Measurements from ENCODE around the gene CGNL1.

Gene CGNL1

GRCh38 chr15:57462381-57462780 is 86.1 kb downstream of the CGNL1 start:
- DNase-seq = no peak

DNA sequence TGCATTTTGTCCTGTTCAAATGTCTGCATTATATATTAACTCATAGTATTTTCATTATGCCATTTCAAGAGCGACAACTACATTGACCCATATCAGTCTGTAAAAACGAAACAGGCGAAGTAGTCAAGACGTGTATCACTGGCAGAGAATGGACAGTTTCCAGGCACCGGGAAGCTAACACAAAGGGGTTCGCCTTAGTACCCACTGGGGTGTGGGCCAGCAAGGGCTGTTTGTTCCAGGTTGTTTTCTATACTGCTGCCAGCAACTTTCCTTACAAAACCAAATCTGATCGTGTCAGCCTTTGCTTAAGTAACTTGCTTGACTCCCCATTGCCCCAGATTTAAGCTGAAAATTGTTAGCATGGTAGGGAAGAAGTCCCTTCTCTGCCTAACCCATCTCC is 87.1 kb downstream of the CGNL1 start:
- no peak for DNase-seq

- no peak for DNase-seq
Measured at GRCh38 chr15:57464480-57464879, 88.2 kb downstream of the CGNL1 start.

GRCh38 chr15:57468486-57468885 is 92.2 kb downstream of the CGNL1 start:
- DNase-seq = no peak

DNA sequence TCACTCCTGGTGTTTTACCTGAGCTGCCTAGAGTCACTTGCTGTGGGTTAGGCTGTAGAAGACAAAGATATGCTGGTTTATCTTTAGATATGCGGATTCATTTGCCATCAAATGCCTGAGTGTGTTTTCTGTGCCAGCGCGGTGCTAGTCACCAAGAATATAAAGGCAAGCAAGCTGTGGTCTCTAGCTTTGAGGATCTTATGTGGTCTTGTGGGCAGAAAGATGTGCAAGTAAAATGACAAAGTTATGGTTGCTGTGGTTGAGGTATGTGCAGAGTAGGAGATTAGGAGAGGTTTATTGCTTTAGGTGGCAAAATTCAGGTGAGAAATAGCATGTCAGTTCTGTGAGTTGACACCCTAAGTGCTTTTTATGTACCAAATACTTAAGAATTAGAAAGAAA is 94.2 kb downstream of the CGNL1 start:
- no peak for DNase-seq

- no peak for DNase-seq
Measured at GRCh38 chr15:57472861-57473260, 96.6 kb downstream of the CGNL1 start.

GRCh38 chr15:57476533-57476975 is 100.2 kb downstream of the CGNL1 start:
- no peak for DNase-seq

GRCh38 chr15:57477736-57478522 is 101.6 kb downstream of the CGNL1 start:
- DNase-seq = peak in 1 of 2 experiments; percentile 45

DNA sequence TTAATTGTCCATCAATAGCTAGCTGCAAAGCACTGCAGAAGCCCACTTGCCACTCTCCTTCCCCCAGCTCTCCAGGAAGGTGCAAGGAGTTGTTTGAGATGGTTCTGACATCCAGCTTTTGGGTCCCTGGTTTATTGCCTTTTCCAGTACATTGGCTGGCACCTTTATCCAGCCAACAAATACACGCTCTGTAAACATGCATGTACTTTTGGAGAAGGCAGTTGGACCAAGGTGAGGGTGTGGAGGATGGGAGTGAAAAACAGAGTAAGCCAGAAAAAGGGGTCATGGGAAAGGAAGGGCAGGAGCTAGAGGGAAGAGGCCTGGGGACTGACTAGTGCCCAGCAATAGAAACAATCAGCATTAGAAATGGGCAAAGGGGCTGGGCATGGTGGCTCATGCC is 102.7 kb downstream of the CGNL1 start:
- DNase-seq = no peak

- DNase-seq = no peak
Measured at GRCh38 chr15:57481038-57481705, 104.9 kb downstream of the CGNL1 start.

GRCh38 chr15:57485869-57486268 is 109.6 kb downstream of the CGNL1 start:
- no peak for DNase-seq

- peak in 1 of 2 experiments; percentile 24 for DNase-seq
Measured at GRCh38 chr15:57486833-57487232, 110.5 kb downstream of the CGNL1 start.

DNA sequence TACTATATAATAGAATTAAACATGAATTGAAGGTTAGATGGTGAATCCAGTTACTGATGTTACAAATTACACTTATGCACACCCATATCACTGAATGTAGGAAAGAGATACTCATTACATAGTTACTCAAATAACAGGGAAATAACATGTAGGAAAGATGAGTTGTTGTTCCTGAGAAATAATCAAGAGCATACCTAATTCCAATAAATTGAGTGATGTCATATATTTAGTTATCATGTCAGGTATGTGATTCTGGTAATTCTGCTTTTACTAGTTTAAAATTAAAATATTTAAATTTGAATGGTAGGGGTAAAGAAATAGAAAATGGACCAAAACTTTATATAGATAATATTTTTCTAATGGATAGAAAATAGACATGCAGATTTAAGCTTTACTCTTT is 112.8 kb downstream of the CGNL1 start:
- DNase-seq = no peak

- DNase-seq = no peak
Measured at GRCh38 chr15:57493351-57493750, 117.0 kb downstream of the CGNL1 start.

DNA sequence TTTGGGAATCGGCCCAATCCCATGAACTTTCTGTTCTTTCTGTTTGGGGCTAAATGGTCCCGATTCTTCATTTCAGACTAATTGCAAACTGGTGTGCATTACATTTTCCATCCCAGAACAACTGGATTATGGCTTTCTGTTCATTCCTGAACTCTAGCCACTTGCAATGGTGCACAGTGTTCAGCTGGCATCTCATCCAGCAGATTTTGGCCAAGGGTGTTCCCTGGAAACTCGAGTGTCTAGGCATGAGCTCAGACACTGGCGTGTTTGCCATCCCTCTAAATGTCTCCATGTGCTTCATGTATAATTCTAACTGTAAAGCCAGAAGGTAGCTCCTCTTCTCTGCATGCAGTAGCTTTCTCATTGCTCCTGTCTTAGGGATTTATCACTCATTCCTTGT is 118.3 kb downstream of the CGNL1 start:
- DNase-seq = no peak

DNA sequence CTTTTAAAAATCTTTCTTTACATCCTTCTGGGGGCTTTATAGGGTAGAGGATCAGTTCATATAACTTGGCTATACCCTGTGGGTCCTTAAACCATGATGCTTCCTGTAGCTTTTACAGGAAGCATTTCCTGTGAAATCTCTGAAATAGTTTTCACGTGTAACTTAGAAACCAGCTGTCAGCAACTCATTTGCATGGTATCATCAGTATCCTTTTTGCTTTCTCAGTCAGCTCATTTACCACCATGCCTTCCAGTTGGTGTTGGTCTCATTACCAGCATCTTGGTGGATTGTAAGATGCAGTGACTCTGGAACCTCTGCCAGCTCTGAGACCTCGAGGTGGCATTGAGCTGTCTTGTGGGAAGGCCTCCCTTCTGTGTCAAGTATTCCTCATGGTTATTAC is 118.7 kb downstream of the CGNL1 start:
- DNase-seq = no peak

DNA sequence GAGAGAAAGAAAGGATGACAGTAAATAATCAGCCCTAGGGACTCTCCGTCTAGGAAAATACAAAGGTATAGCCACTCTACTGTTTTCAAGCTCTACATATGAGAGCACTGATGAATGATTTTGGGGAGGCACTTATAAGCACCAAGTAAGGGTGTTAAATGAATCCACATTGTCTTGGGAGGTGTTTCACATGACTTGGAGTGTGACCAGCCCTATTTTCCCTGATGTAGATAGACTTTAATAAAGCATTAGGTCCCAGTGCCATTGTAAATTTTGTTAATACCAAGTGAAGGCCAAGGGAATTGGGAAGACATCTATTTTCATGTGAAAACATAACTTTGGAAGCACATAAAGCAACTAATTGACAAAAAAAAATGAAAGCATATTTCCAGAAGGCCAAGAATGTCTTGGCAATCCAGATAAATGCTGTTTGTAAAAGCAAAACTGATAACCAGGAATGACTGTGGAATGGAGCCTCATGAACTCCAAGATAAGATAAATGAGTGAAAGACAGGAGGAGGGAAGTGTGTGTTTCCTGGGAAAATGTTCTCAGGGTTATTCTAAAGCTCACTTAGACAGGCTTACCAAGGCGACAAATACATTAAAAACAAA is 119.4 kb downstream of the CGNL1 start:
- DNase-seq = no peak

DNA sequence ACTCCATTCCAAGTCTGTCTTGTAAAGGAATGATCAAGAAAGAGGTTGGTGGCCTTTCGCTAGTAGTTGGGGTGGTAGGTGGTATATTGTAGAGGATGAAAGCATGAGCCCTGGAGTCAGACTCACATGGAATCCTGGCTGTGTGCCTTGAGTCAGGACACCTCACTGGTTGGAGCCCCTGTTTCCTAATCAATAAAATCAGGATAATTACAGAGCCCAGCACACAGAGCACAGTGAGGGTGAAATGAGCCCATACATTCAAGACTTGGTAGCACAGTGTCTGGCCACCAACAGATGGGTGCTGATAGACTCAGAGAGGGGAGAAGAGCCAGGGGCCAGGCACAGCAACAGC is 120.3 kb downstream of the CGNL1 start:
- DNase-seq = no peak

GRCh38 chr15:57496946-57497869 is 120.9 kb downstream of the CGNL1 start:
- DNase-seq = peak in 1 of 2 experiments; percentile 61

DNA sequence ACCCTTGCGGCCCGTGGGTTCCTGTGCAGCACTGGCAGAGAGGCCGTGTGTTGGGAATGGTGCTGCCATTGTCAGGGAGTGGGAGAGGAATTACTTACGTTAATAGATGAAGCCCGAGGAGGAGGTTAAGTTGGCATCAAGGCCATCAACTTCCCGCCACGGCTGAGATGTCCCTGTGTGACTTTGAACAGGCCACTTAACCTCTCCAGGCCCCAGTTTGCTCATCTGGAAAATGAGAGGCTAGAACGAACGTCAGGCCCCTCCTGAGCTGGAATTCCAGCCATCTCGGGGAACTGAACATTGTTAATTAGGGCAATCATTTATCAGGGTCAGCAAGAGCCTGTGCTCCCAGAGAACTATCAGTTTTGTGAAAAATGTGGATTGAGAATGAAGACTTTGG is 124.0 kb downstream of the CGNL1 start:
- DNase-seq = no peak

DNA sequence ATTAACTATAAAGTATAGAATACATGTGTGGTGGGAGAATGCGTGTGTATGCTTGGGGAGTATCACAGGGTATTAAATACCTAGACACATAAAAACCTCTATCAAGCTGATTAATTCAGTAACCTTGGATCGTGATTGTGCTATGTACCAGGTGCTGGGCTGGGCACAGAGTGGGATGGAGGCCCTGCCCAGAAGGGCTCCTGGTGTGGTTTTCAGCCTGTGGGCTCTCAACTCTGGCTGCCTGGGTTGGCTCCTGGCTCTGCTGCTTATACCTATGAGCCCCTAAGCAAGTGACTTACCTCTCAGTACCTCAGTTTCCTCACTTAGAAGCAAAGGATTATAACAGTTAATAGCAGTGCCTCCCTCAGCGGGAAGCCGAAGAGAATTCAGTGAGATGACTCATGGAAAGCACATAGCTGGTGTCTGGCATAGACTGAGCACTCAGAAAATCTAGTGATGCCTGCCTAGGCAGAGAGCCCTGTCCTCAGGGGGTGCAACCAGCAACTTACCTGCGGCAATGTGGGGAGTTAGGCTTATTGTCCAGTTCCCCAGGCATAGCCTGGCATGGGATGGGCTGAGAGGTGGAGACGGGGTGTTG is 124.8 kb downstream of the CGNL1 start:
- DNase-seq = no peak

GRCh38 chr15:57502116-57502515 is 125.8 kb downstream of the CGNL1 start:
- no peak for DNase-seq

Measured in NCI-H526 (cell line).